ENCODE data around the gene FBH1.
"Not testable (repeated sequence)": the region's sequence is repeated elsewhere in the genome, so short reads cannot be mapped to it uniquely, and the experiment has no call there.

FBH1 gene

DNA sequence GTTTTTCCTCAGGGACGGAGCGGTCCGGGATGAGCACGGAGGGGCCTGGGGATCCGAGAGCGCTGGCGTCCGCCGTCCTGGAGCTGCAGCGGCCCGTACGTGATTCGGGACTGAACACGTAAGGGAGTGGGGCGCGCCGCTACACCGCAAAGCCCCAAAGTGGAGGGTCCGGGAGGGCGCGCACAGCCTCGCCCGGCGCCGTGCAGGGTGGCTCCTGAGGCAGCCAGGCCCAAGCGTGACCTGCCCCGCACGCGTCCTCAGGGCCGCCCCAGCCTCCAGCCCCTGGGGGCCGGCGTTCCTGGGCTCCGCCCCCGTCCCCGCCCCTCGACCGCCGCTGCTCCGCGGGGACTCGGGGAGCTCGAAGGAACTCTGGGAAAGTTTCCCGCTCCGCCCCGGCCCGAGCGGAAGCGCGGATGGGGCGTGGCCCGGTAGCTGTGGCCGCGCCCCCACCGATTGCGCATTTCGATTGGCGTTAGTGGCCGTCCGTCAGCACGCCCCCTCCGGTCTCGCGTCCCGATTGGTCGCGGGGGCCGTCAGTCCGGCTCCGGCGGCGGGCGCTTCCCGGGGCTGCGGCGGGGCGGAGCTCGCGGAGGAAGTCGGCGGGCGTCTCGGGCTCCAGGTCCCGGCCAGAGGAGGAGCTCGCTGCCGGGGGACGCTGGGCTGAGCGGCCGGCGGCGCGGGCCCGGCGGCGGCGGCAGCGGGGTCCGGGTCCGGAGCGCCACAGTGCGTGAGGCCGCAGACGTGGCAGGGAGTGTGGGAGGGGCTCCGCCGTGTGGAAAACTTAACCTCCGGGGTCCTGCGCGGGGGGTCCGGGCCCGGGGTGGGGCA lies at the start of gene FBH1, which contains the start of gene ANKRD16:
FBH1 (plus strand) TSS at position 620 of the 828 bp plus-strand sequence; CDS start at position 723, 103 bp downstream.
ANKRD16 (minus strand) TSS at position 270 of the 828 bp plus-strand sequence. CDS start 539 bp downstream, outside the sequence.
- DNase-seq, result peak; percentile 98

DNA sequence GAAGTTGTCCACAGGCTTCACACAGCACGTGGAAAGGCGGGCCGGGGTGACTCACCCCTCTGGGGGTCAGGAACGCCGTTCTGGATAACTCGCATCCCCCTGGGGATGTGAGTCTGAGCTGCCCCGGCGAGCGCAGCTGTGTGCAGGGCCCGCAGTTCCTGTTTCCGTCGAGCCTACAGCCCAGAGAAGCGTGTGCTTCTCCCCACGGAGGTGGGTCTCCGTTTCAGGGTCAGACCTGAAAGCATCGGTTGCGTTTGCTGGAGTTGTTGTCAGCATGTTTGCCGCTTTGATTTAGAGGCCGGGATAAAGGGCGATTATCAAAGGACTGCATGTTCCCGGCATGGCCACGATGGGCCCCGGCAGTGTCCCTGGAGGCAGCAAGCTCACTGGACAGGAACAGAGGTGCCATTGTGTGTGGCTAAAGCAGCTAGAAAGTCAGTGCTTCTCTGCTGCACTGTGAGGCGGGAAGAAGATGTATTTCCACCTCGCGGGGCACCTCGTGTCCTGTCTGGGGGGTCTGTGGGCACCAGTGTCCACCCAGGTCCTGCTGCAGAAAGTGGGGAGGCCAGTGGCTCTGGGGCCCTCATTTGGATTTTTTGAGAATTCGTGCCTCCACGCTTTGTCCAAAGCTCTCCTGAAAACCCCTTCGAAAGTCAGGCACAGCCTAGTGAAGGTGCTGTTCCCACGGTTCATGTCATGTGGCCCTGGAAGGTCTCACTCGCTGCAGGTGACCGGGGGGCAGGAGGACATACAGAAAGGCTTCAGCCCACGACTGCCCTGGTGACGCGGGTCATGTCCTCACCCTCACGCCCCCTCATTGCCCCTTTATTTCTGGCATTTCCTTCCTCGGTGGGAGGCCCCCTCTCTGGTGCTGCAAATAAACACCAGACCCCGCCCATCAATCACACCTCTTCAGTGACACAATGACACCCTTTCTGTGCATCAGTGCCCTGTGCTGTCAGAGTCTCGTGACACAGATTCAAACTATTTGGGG lies 49.4 kb upstream of the FBH1 start:
- no peak for DNase-seq

DNA sequence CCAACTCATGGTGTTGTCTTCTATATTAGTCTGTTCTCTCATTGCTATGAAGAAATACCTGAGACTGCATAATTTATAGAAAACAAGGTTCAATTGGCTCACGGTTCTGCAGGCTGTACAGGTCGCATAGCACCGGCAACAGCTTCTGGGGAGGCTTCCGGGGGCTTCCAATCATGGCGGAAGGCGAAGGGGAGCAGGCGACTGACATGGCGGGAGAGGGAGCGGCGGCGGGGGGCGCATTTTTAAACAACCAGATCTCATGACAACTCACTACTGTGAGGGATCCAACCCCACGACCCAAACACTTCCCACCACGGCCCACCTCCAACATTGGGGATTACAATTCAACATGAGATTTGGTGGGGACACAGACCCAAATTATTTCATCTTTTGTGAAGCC lies 48.1 kb upstream of the FBH1 start:
- DNase-seq, result no peak

DNA sequence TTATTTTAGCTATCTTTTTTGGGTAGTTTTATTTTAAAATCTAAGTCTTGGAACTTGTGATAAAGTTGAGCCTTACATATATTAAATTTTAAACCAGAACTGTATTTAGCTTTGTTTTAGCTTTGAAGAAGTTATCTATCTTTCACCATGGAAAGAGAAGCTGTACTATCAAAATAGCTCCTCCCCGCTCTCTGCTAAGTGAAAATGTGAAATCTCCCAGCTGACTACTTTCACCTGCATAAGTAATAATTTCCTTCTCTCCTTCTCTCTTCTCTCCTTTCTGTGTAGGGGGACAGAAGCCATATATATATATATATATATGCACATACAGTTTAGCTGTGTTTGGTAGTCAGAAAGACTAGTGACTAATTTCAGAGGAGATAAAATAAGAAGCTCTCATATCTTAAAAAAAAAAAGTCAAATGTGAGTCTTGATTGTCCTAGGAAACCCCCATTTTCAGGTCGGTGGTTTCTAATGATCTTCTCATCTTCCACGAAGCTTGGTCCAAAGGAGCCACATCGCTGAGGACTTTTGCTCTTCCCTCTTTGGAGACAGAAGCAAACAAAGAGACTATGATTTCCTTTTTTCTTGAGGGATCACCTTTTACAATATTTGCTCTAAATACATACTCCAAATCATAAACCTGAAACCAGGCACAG lies 46.2 kb upstream of the FBH1 start:
- no peak for DNase-seq

DNA sequence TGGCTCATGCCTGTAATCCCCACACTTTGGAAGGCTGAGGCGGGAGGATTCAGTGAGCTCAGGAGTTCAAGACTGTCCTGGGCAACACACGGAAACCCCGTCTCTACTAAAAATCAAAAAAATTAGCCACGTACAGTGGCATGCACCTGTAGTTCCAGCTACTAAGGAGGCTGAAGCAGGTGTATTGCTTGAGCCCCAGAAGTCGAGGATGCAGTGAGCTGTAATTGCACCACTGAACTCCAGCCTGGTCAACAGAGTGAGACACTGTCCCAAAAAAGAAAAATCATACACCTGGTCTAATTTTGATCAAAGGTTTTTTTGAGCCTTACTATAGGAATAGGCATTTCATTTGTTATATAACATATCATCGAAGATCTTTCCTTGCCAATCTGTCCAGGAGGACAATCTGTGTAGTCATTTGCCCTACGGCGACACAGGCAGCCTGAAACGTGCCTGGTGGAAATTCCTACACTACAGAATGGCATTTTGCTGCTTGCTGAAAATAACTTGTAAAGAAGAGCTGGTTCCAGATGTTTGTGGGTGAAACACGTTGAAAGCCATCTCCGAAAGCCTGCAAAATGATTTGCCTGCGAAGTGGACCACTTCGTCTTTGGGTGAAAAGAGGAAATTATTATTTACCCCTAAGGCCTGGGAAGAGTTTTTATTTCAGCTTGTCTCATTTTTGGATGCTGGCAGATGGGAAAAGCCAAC lies 45.5 kb upstream of the FBH1 start:
- no peak for DNase-seq

DNA sequence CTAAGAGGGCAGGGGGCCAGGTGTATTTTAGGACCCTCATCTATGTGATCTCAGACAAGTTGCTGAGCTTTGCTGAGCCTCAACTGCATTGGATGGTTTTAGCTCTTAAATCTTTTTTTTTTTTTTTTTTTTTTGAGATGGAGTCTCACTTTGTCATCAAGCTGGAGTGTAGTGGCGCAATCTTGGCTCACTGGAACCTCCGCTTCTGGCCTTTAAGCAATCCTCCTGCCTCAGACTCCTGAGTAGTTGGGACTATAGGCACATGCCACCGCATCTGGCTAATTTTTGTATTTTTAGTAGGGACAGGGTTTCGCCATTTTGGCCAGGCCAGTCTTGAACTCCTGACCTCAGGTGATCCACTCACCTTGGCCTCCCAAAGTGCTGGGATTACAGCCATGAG lies 43.4 kb upstream of the FBH1 start:
- not testable (repeated sequence) for DNase-seq

DNA sequence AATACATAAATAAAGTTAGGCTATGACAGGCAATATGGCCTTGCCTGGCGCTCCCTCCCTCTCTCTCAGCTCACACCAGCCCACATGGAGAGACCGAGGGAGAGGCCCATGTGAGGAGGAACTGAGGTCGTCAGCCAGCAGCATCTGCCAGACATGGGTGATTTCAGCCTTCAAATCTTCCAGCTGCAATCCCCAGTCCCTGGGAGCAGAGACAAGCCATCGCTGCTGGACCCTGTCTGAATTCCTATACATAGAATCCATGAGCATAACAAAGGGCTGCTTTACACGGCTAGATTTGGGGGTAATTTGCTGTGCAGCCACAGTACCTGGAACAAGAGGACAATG lies 35.9 kb upstream of the FBH1 start:
- no peak for DNase-seq

DNA sequence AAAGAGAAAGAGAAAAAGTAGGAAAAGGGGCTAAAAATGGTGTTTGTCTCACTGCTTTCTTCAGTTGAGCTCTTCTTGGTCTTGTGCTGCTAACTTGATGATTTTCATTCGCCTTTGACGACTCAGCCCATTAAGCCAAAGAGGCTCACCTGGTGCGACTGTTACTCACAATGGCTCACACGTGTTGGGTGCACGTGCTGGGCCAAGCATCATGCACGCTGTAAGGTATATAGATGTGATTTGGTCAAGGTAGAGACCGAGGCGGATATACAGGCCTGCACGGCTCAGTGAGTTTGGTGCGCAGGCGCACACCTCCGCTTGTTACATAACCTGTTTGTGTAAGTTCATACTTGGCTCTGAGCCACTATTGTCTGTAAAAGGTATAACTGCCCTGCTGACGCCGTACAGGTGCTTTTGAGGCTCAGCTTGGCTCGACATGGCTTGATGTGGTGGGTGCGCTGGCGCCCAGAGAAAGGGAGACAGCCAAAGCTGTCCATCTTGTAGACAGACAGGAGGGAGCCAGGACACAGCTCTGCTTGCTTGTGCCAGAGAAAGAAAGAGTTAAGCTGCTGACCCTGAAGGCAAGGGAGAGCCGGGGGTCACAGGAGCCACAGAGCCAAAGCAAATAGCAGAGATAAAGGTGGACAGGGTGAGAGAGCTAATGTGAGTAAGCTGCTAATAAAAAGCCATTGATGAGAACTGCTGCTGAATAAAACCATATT lies 33.9 kb upstream of the FBH1 start:
- DNase-seq, result no peak

DNA sequence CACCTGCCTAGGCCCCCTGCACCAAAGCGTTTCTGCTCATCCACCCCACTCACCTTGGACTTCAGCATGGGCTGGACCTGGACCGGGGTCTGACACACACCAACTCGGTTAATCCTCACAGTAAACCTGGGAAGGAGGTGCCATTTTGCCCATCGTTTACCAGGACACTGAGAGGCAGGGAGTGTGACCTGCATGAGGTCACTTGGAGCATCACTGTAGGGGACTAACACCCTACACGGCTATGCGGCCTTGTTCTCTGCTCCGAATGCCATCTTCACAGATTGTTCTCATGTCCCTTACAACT lies 33.4 kb upstream of the FBH1 start:
- no peak for DNase-seq

DNA sequence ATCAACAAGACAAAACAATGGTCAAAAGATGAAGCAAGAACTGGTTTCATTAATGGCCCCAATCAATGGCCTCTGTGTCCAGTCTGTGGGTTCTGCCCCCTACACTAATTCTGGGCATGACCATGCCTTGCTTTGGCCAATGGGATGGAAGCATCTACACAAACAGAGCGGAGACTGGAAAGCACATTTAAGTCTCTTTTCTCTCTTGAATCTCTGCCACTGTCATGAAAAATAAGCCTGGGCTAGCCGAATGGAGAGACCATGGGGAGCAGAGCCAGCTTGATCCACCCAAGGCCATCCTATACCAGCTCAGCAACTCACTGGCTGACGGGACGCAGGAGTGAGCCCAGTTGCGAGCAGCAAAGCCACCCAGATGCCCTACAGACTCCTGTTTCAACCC lies 31.2 kb upstream of the FBH1 start:
- DNase-seq, result no peak

DNA sequence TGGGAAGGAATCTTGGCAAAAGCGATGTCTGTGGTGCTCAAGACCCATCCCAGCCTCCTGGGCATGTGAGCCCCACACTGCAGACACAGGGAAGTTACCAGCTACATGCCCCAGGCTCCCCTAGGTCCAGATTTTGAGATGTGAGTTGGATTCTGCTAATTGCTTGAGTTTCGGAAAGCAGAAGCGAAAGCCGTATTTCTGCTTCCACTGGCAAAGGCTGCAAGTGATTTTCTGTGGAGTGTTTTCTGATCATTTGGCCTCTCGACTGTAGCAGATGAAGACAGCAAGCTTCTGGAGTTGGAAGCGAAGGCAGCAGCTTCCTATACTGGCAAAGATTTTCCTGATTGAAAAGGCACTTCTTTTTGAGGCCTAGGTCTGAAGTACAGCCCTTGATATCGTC lies 30.0 kb upstream of the FBH1 start:
- no peak for DNase-seq

DNA sequence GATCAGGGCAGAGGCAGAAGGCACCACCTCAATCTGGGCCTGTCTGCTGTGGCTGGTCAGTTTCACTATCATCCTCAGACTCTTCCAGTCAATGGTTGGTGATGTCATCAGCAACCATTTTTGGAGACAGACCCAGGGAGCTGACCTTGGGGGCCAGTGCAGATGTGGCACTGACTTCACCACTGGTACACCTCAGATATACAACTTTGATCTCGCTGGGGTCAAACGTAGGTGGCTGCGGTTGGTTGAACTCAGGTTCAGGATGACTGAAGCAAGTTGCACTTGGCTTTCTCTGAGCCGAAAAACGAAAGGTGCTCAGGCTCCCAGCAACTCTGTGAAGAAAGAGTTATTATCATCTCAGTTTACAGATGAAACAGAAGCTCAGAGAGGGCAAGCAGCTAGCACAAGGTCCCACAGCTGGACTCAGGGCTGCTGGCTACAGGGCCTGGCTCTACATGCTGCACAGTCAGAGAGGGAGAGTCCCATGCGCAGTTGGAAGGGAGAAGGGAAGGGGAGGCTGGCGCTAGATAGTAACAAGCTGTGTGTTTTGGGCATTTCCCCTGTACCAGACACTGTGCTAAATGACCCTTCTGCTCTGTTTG lies 27.6 kb upstream of the FBH1 start:
- no peak for DNase-seq

DNA sequence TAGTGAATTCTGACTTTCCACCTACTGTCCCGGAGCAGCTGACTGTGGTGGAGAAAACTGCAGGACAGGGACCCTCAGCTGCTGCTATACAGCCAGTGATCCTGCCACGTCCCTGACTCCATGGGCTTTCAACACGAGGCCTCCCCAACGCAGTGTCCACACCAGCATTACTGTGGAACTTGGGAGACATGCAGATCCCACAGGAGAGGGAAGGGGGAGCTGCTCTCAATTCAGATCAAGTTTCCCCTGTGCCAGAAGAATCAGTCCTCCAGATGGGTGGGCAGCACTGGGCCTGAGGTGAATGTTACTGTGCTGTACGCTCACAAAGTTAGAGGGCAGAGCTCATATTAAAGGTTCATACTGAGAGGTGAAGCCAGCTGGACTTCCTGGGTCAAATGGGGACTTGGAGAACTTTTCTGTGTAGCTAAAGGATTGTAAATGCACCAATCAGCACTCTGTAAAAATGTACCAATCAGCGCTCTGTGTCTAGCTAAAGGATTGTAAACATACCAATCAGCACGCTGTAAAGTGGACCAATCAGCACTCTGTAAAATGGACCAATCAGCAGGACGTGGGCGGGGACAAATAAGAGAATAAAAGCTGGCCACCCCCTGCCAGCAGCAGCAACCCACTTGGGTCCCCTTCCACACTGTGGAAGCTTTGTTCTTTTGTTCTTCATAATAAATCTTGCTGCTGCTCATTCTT lies 26.9 kb upstream of the FBH1 start:
- not testable (repeated sequence) for DNase-seq

DNA sequence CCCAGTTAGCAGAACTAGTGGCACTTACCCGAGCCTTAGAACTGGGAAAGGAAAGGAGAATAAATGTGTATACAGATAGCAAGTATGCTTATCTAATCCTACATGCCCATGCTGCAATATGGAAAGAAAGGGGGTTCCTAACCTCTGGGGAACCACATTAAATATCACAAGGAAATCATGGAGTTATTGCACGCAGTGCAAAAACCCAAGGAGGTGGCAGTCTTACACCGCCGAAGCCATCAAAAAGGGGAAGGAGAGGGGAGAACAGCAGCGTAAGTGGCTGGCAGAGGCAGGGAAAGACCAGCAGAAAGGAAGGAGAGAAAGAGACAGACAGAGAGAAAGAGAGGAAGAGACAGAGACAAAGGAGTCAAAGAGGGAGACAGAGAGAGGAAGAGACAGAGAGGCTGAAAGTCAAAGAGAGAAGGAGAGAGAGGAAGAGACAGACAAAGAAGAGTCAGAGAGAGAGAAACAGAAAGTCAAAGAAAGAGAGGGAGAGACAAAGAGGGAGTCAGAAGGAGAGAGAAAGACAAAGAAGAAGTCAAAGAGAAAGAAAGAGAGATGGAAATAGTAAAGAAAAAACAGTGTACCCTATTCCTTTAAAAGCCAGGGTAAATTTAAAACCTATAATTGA lies 23.5 kb upstream of the FBH1 start:
- not testable (repeated sequence) for DNase-seq

DNA sequence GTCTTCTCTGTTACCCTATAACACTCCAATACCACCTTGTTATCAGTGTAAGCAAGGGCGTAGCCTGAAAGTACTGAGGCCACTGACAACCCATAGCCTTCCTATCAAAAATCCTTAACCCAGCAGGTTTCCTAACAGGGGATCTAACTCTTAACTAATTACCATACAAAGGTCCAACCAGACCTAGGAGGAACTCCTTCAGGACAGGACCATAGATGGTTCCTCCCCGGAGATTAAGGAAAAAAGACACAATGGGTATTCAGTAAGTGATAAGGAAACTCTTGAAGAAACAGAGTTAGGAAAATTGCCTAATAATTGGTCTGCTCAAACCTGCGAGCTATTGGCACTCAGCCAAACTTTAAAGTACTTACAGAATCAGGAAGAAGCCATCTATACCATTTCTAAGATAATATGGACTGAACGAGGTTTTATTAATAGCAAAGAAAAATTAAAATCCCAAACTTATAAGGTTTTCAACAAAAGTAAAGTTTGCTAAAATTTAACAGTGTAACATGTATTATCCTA lies 22.9 kb upstream of the FBH1 start:
- not testable (repeated sequence) for DNase-seq

DNA sequence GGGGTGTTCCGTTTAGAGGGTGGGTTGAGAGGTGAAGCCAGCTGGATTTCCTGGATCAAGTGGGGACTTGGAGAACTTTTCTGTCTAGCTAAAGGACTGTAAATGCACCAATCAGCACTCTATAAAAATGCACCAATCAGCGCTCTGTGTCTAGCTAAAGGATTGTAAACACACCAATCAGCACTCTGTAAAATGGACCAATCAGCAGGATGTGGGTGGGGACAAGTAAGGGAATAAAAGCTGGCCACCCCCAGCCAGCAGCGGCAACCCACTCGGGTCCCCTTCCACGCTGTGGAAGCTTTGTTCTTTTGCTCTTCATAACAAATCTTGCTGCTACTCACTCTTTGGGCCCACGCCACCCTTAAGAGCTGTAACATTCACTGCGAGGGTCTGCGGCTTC lies 21.7 kb upstream of the FBH1 start:
- DNase-seq, result not testable (repeated sequence)

DNA sequence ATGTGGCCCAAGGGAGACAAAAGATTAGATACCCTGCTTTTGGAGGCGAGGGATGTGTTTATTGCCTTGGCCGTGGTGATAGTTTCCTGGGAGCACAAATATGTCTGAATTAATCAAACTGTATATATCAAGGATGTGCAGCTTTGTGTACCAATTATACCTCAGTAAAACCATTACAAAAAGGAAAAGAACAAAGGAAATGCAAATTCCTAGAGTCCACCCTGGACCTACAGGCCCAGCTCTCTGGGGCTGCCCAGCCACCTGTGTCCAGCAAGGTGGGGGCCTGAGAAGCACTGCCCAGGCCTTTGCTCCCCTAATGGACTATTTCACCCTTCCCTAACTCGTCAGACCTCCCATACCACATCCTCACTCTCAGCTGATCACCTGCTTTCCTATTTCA lies 20.9 kb upstream of the FBH1 start:
- no peak for DNase-seq

DNA sequence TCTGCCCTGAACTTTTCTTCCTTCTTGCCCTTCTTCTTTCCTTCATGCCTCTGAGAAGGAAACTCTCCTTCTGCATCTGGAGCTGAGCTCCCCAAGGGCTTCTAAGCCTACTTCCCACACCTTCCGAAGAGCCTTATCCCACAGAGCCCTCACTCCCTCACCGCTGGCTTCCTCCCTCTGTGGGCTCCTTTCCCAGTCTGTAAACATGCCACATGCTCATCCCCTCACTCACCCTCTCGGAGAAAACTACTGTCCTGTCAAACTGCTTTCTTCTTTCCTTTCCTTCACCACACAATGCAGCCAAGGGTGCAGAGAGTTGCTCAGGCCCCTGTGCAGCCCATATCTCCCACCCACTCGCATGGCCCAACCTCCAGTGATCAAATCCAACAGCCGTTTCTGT lies 18.4 kb upstream of the FBH1 start:
- DNase-seq, result no peak

DNA sequence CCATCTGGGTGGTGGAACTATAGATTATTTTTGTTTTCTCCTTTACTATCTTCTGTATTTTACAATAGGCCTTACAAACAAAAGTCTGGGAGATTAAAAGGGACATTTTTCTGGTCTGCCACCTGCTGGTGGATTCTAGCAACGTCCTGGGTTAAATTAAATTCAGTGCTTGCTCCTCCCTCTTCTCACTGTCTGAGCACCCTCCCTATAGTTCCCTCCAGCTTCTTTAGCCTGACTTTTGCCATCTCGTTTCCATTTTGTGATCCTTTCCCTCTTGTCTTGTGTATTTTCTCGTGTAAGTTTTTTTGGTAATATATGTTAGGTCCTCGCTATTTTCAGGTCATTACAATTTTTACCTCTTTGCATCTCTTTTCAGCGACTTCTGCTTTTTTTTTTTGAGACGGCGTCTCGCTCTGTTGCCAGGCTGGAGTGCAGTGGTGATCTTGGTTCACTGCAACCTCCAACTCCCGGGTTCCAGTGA lies 16.5 kb upstream of the FBH1 start:
- peak; percentile 75 for DNase-seq

DNA sequence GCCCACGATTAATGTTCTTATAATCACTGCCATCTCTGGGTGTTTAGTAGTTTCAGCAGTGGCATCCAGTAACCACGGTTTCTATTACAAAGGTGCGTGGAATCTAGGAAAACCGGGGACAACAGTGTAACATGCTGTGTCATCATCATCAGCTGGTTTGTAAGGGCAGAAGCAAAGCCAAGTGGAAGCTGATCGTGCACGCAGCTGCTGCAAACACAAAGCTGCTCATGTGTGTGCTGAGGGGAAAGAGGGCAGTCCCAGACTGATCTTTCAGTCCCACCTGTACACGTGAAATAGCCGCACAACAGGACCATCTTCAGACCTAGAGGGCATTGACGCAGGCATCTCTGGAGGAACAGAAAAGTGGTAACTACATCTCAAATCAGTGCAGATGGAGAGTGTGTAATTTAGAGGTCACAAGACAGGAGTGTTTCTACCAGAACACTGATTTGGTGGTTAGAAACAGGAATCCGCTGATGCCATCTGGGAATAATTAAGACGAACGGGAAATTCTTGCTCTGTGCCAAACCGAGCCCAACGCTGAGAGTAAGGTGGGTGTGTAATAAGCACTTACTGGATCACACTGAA lies 13.8 kb upstream of the FBH1 start:
- no peak for DNase-seq
